Keratinocyte (primary cell): ENCODE measurements around the gene FGGY. TPM values are rescaled to one million over a fixed set of nuclear protein-coding genes. Genes with fewer than 3 reads are reported as not detected.

Experiments
- DNase-seq: peaks from one replicate; pipeline ENCODE4 v3.0.0-alpha.2; 2011; ENCODE audit warnings: low read depth, missing footprints, low spot score
- FAIRE-seq: peaks from 2 replicates; lab custom pipeline; 2011; peaks lifted over from hg19 to GRCh38; lab: Jason Lieb, UNC
- H2AFZ ChIP-seq: 2 replicates; pipeline ENCODE4 v1.6.0; 2012; ENCODE audit warnings: low read length, control low read depth, inconsistent platforms; ENCODE audit not compliant: control insufficient read depth
- H3K27ac ChIP-seq: 2 replicates; pipeline ENCODE4 v1.5.1; 2011; ENCODE audit warnings: low read length; ENCODE audit not compliant: control insufficient read depth, insufficient read depth
- H3K27me3 ChIP-seq: 3 replicates; pipeline ENCODE4 v1.6.0; 2011; ENCODE audit warnings: low read length; ENCODE audit not compliant: control insufficient read depth, insufficient read depth; ENCODE audit errors: extremely low read depth
- H3K36me3 ChIP-seq, 2 experiments: 2 replicates in 1 of 2; 3 replicates in 1 of 2; pipeline ENCODE4 v1.5.1; 2011; ENCODE audit warnings: low read length in 2 of 2, mild to moderate bottlenecking in 1 of 2; ENCODE audit not compliant: control insufficient read depth in 2 of 2, insufficient read depth in 2 of 2; ENCODE audit errors: extremely low read depth in 1 of 2
- H3K4me1 ChIP-seq: 3 replicates; pipeline ENCODE4 v1.5.1; 2011; ENCODE audit warnings: low read length; ENCODE audit not compliant: control insufficient read depth, insufficient read depth; ENCODE audit errors: extremely low read depth
- H3K4me2 ChIP-seq: 3 replicates; pipeline ENCODE4 v1.6.0; 2011; ENCODE audit warnings: low read depth, low read length; ENCODE audit not compliant: control insufficient read depth, insufficient read depth; ENCODE audit errors: extremely low read depth
- H3K4me3 ChIP-seq, 3 experiments: fragments of 200-600 bp in 1 of 3; sonication (generic) in 1 of 3; 2 replicates in 2 of 3; 3 replicates in 1 of 3; pipeline ENCODE4 v1.5.1; 2011 to 2016; ENCODE audit warnings: low read length in 3 of 3, mild to moderate bottlenecking in 3 of 3, control low read depth in 2 of 3, inconsistent platforms in 1 of 3, low read depth in 1 of 3, mixed read lengths in 1 of 3, mixed run types in 1 of 3, moderate library complexity in 1 of 3; ENCODE audit not compliant: control insufficient read depth in 2 of 3, insufficient read depth in 2 of 3; ENCODE audit errors: extremely low read depth in 1 of 3
- H3K79me2 ChIP-seq: 2 replicates; pipeline ENCODE4 v1.6.0; 2012; ENCODE audit warnings: low read length; ENCODE audit not compliant: control insufficient read depth, insufficient read depth
- H3K9ac ChIP-seq: 3 replicates; pipeline ENCODE4 v1.6.0; 2011; ENCODE audit warnings: low read length; ENCODE audit not compliant: control insufficient read depth, insufficient read depth; ENCODE audit errors: extremely low read depth
- H3K9me1 ChIP-seq: 3 replicates; pipeline ENCODE4 v1.6.0; 2011; ENCODE audit warnings: low read length; ENCODE audit not compliant: control insufficient read depth, insufficient read depth; ENCODE audit errors: extremely low read depth
- H3K9me3 ChIP-seq: 2 replicates; pipeline ENCODE4 v1.5.1; 2012; ENCODE audit warnings: low read depth, low read length; ENCODE audit not compliant: control insufficient read depth
- H4K20me1 ChIP-seq: 3 replicates; pipeline ENCODE4 v1.6.0; 2011; ENCODE audit warnings: low read length; ENCODE audit not compliant: control insufficient read depth, insufficient read depth; ENCODE audit errors: extremely low read depth
- CTCF ChIP-seq, 3 experiments: IDR thresholded peaks in 1 of 3; conservative IDR thresholded peaks in 1 of 3; optimal IDR thresholded peaks in 1 of 3; 2 replicates in 2 of 3; 3 replicates in 1 of 3; pipeline versions ENCODE3 to v1.5.1; 2011; ENCODE audit warnings: low read length in 3 of 3, mild to moderate bottlenecking in 3 of 3, moderate library complexity in 2 of 3, control low read depth in 1 of 3, inconsistent platforms in 1 of 3; ENCODE audit not compliant: insufficient read depth in 2 of 3; ENCODE audit errors: extremely low read depth in 1 of 3
- EZH2 ChIP-seq: IDR thresholded peaks from one replicate; pipeline ENCODE4 v1.6.1; 2012; ENCODE audit warnings: inconsistent platforms, mild to moderate bottlenecking, low read length, moderate library complexity
- dilution Hi-C: fragments of 300-500 bp; cut with MboI; formaldehyde crosslinking; loops from one replicate; pipeline ENCODE4 v1.7.0; 2020; ENCODE audit warnings: low sequenced_read_pairs; ENCODE audit not compliant: extremely low pct_ligation_motif_present
- polyA plus RNA-seq, 5 experiments: library from polyadenylated mRNA; depleted of rRNA in 3 of 5; stranded (reverse) in 3 of 5; stranded (forward) in 1 of 5; unstranded in 1 of 5; fragments of >200 nt; gene quantifications; 1 replicate in 1 of 5; 2 replicates in 3 of 5; 3 replicates in 1 of 5; pipeline versions ENCODE4 v1.2.1 to v1.2.3, GENCODE V29; 2011 to 2012; ENCODE audit warnings: missing spikeins in 2 of 5, low read depth in 1 of 5, low replicate concordance in 1 of 5

Gene FGGY
- polyA plus RNA-seq, 1 donor (not counting 4 experiments of a cell fraction or from before 2014, with no cell fraction given) = 16.6 TPM

- TF ChIP-seq CTCF (optimal IDR thresholded peaks at IDR 0.05 in 1 of 3, IDR thresholded peaks at IDR 0.05 in 1 of 3, conservative IDR thresholded peaks at IDR 0.05 in 1 of 3; ENCODE audit: extremely low read depth in 1 of 3, insufficient read depth in 2 of 3, low read length in 3 of 3) (no peak), EZH2 (no peak)
- dilution Hi-C loops = no loop called here
- H3K27ac ChIP-seq = no peak overlapping the region
- H3K27me3 ChIP-seq = no peaks in the 10 kb centered on the region
- DNase-seq = no peak
- no peaks in the 10 kb centered on the region for H4K20me1 ChIP-seq
- no peak overlapping the region for H2AFZ ChIP-seq
- H3K4me2 ChIP-seq = no peak overlapping the region
- FAIRE-seq = no peak
- no peaks in the 10 kb centered on the region for H3K9me3 ChIP-seq
- H3K9me1 ChIP-seq = peaks cover 2% of the 10 kb centered on the region
- peaks cover 36% of the 10 kb centered on the region for H3K4me1 ChIP-seq
- H3K79me2 ChIP-seq = no peaks in the 10 kb centered on the region
- no peak overlapping the region for H3K9ac ChIP-seq
- no peak overlapping the region for H3K4me3 ChIP-seq
- no peaks in the 10 kb centered on the region for H3K36me3 ChIP-seq
Measured at GRCh38 chr1:59769736-59770095, 472.8 kb downstream of the FGGY start.

- H3K4me2 ChIP-seq = no peak overlapping the region
- H2AFZ ChIP-seq = no peak overlapping the region
- no peaks in the 10 kb centered on the region for H3K27me3 ChIP-seq
- H3K4me3 ChIP-seq = no peak overlapping the region
- no peaks in the 10 kb centered on the region for H3K9me3 ChIP-seq
- H3K27ac ChIP-seq = no peak overlapping the region
- dilution Hi-C loops = no loop called here
- DNase-seq = no peak
- H4K20me1 ChIP-seq = no peaks in the 10 kb centered on the region
- H3K4me1 ChIP-seq = peaks cover 20% of the 10 kb centered on the region
- no peaks in the 10 kb centered on the region for H3K79me2 ChIP-seq
- FAIRE-seq = no peak
- H3K9ac ChIP-seq = no peak overlapping the region
- H3K9me1 ChIP-seq = peaks cover 2% of the 10 kb centered on the region
- TF ChIP-seq CTCF (optimal IDR thresholded peaks at IDR 0.05 in 1 of 3, IDR thresholded peaks at IDR 0.05 in 1 of 3, conservative IDR thresholded peaks at IDR 0.05 in 1 of 3; ENCODE audit: extremely low read depth in 1 of 3, insufficient read depth in 2 of 3, low read length in 3 of 3) = no peak
- TF ChIP-seq EZH2 = no peak
- no peaks in the 10 kb centered on the region for H3K36me3 ChIP-seq
Measured at GRCh38 chr1:59771361-59771760, 474.5 kb downstream of the FGGY start.
